HepG2 (cell line): Measurements from ENCODE around the gene ARPC1A. TPM values are rescaled to one million over a fixed set of nuclear protein-coding genes. Genes with fewer than 3 reads are reported as not detected.

Experiments used
- ASH2L ChIP-seq: fragments of 300-600, 200-600 bp; sonication (generic); IDR thresholded peaks from 2 replicates; pipeline ENCODE4 v1.7.0; 2017; ENCODE audit warnings: low read depth, mild to moderate bottlenecking, moderate library complexity, mixed read lengths, low read length; ENCODE audit not compliant: insufficient read length
- ATF7 ChIP-seq, 2 experiments: fragments of 450-650 bp in 1 of 2; sonication (generic) in 1 of 2; formaldehyde crosslinking in 1 of 2; IDR thresholded peaks; 2 replicates each; pipeline versions ENCODE4 v1.4.0 to v1.6.1; 2016 to 2020; ENCODE audit warnings: antibody characterized with exemption in 1 of 2, mild to moderate bottlenecking in 1 of 2, missing genetic modification reagents in 1 of 2
- FOXK1 ChIP-seq: sonication (generic); formaldehyde crosslinking; IDR thresholded peaks from 2 replicates; pipeline ENCODE4 v1.4.0; 2020; ENCODE audit warnings: low read depth, missing genetic modification reagents, borderline replicate concordance
- FOXK2 ChIP-seq: fragments of 450-650 bp; IDR thresholded peaks from 2 replicates; pipeline ENCODE4 v1.6.1; 2016
- HNF4A ChIP-seq: sonication (generic); formaldehyde crosslinking; IDR thresholded peaks from 2 replicates; pipeline ENCODE4 v1.4.0; 2020; ENCODE audit warnings: missing genetic modification reagents
- MXD4 ChIP-seq: IDR thresholded peaks from 2 replicates; pipeline ENCODE4 v1.6.1; 2016; ENCODE audit warnings: mild to moderate bottlenecking, missing biosample characterization, missing genetic modification reagents
- SAP130 ChIP-seq: IDR thresholded peaks from 2 replicates; pipeline ENCODE4 v1.6.1; 2016; ENCODE audit warnings: low read depth
- ZBTB3 ChIP-seq: sonication (generic); formaldehyde crosslinking; IDR thresholded peaks from 2 replicates; pipeline ENCODE4 v1.4.0; 2020; ENCODE audit warnings: low read depth, mild to moderate bottlenecking, moderate library complexity, missing genetic modification reagents, borderline replicate concordance
- polyA plus RNA-seq, 8 experiments: library from polyadenylated mRNA; depleted of rRNA in 3 of 8; stranded (reverse) in 7 of 8; unstranded in 1 of 8; fragments of >200 nt; fragmentation: Illumina TruSeq in 4 of 8; extraction: Trizol in 4 of 8; gene quantifications; 2 replicates each; pipeline versions ENCODE4 v1.2.1 to v1.2.3, GENCODE V29; 2011 to 2016; ENCODE audit warnings: low read depth in 4 of 8, missing spikeins in 1 of 8, mixed read lengths in 1 of 8; ENCODE audit not compliant: insufficient read depth in 1 of 8
- total RNA-seq, 5 experiments: library from RNA; depleted of rRNA; stranded (reverse); fragments of >200 nt; fragmentation: Illumina TruSeq; extraction: Trizol; gene quantifications; 2 replicates each; pipeline ENCODE4 v1.2.3, GENCODE V29; 2016; ENCODE audit warnings: low read depth in 1 of 5
- TF ChIP-seq, protein P1 (sequence below): sonication (generic); formaldehyde crosslinking; IDR thresholded peaks from 2 replicates; pipeline ENCODE4 v1.5.1; 2020; ENCODE audit warnings: mild to moderate bottlenecking, missing genetic modification reagents, moderate library complexity
- TF ChIP-seq, protein P2 (sequence below): sonication (generic); formaldehyde crosslinking; conservative IDR thresholded peaks from 2 replicates; pipeline ENCODE4 v1.8.1; 2023; ENCODE audit warnings: missing genetic modification reagents
- TF ChIP-seq, protein P3 (sequence below): sonication (generic); formaldehyde crosslinking; conservative IDR thresholded peaks from 2 replicates; pipeline ENCODE4 v1.8.0; 2022; ENCODE audit warnings: mild to moderate bottlenecking, moderate library complexity, missing genetic modification reagents
- TF ChIP-seq, protein P4 (sequence below): sonication (generic); formaldehyde crosslinking; IDR thresholded peaks from 2 replicates; pipeline ENCODE4 v1.8.0; 2022; ENCODE audit warnings: mild to moderate bottlenecking, missing genetic modification reagents, borderline replicate concordance
- TF ChIP-seq, protein P5 (sequence below), 2 experiments: IDR thresholded peaks; 2 replicates each; pipeline ENCODE4 v1.6.1; 2011 to 2012; ENCODE audit warnings: low read length in 2 of 2, borderline replicate concordance in 1 of 2, low read depth in 1 of 2, mild to moderate bottlenecking in 1 of 2, moderate library complexity in 1 of 2

Gene ARPC1A
- total and polyA plus RNA-seq, 2 of the 13 experiments (the other 11 are each of a cell fraction or from before 2014, with no cell fraction given): 44.3 to 88.5 TPM

DNA sequence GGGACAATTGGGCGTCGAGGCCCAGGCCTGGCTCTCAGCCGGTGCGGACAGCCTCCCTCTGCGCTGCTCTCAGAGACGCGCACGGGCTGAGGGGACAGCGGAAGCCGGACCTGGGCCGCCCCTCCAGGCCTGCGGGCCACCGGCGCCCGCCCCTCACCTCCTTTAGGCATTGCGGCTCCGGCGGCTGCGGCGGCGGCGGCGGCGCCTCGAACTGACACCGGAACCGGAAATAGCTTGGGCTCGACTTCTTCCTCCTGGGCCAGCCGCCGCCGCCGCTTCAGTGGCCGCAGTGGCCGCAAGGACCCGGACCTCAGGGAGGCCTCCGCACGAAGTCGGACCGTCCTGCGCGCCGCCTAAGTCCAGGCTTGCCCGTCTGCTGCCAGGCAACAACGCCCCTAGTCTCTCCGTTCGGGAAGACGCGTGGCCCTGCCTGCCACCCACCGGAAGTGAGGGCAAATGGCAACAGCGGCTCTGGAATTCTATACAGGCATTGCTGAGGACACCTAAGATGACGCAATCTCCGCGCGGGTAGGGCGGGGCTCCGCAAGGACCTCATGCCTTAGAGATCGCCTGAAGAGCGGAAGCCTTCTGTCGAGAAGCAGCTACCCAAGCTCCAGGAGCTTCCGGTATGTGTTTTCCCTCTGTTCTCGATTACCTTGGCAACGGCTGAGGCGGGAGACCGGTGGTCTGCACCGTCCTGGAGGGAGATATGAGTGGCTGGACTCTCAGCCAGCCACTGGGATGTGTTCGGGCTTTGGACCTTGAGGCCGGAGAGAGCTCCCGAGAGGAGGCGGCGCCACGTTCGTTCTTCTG is 82.9 kb downstream of the ARPC1A start, which contains the start of the genes BUD31 and PDAP1 (continued):
- TF ChIP-seq, protein P1, sequence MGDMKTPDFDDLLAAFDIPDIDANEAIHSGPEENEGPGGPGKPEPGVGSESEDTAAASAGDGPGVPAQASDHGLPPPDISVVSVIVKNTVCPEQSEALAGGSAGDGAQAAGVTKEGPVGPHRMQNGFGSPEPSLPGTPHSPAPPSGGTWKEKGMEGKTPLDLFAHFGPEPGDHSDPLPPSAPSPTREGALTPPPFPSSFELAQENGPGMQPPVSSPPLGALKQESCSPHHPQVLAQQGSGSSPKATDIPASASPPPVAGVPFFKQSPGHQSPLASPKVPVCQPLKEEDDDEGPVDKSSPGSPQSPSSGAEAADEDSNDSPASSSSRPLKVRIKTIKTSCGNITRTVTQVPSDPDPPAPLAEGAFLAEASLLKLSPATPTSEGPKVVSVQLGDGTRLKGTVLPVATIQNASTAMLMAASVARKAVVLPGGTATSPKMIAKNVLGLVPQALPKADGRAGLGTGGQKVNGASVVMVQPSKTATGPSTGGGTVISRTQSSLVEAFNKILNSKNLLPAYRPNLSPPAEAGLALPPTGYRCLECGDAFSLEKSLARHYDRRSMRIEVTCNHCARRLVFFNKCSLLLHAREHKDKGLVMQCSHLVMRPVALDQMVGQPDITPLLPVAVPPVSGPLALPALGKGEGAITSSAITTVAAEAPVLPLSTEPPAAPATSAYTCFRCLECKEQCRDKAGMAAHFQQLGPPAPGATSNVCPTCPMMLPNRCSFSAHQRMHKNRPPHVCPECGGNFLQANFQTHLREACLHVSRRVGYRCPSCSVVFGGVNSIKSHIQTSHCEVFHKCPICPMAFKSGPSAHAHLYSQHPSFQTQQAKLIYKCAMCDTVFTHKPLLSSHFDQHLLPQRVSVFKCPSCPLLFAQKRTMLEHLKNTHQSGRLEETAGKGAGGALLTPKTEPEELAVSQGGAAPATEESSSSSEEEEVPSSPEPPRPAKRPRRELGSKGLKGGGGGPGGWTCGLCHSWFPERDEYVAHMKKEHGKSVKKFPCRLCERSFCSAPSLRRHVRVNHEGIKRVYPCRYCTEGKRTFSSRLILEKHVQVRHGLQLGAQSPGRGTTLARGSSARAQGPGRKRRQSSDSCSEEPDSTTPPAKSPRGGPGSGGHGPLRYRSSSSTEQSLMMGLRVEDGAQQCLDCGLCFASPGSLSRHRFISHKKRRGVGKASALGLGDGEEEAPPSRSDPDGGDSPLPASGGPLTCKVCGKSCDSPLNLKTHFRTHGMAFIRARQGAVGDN (CRISPR knock-in tag): peak; percentile 90
- TF ChIP-seq ATF7 (IDR thresholded peaks at IDR 0.05): peak; percentile 98
- TF ChIP-seq ATF7 (CRISPR knock-in tag; IDR thresholded peaks at IDR 0.05): peak; percentile 98
- peak; percentile 76; the same call in 1 of the 2 replicates for TF ChIP-seq MXD4 (CRISPR knock-in tag)
- TF ChIP-seq ASH2L: peak; percentile 98
- TF ChIP-seq, protein P2, sequence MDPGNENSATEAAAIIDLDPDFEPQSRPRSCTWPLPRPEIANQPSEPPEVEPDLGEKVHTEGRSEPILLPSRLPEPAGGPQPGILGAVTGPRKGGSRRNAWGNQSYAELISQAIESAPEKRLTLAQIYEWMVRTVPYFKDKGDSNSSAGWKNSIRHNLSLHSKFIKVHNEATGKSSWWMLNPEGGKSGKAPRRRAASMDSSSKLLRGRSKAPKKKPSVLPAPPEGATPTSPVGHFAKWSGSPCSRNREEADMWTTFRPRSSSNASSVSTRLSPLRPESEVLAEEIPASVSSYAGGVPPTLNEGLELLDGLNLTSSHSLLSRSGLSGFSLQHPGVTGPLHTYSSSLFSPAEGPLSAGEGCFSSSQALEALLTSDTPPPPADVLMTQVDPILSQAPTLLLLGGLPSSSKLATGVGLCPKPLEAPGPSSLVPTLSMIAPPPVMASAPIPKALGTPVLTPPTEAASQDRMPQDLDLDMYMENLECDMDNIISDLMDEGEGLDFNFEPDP (CRISPR knock-in tag): no peak
- peak; percentile 95 for TF ChIP-seq SAP130 (CRISPR knock-in tag)
- peak; percentile 72 for TF ChIP-seq FOXK2
- TF ChIP-seq, protein P3, sequence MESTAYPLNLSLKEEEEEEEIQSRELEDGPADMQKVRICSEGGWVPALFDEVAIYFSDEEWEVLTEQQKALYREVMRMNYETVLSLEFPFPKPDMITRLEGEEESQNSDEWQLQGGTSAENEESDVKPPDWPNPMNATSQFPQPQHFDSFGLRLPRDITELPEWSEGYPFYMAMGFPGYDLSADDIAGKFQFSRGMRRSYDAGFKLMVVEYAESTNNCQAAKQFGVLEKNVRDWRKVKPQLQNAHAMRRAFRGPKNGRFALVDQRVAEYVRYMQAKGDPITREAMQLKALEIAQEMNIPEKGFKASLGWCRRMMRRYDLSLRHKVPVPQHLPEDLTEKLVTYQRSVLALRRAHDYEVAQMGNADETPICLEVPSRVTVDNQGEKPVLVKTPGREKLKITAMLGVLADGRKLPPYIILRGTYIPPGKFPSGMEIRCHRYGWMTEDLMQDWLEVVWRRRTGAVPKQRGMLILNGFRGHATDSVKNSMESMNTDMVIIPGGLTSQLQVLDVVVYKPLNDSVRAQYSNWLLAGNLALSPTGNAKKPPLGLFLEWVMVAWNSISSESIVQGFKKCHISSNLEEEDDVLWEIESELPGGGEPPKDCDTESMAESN: peak; percentile 44; the same call in 1 of the 2 replicates
- TF ChIP-seq, protein P4, sequence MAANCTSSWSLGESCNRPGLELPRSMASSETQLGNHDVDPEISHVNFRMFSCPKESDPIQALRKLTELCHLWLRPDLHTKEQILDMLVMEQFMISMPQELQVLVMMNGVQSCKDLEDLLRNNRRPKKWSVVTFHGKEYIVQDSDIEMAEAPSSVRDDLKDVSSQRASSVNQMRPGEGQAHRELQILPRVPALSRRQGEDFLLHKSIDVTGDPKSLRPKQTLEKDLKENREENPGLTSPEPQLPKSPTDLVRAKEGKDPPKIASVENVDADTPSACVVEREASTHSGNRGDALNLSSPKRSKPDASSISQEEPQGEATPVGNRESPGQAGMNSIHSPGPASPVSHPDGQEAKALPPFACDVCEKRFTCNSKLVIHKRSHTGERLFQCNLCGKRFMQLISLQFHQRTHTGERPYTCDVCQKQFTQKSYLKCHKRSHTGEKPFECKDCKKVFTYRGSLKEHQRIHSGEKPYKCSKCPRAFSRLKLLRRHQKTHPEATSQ (CRISPR knock-in tag): peak; percentile 66; the same call in 1 of the 2 replicates
- 0 out of 2 replicates have a peak, but pooled peaks have one; percentile 39 for TF ChIP-seq ZBTB3 (CRISPR knock-in tag)
- peak; percentile 73; the same call in 1 of the 2 replicates for TF ChIP-seq FOXK1 (CRISPR knock-in tag)
- TF ChIP-seq HNF4A (CRISPR knock-in tag): peak; percentile 23; the same call in 1 of the 2 replicates
- TF ChIP-seq, protein P5, sequence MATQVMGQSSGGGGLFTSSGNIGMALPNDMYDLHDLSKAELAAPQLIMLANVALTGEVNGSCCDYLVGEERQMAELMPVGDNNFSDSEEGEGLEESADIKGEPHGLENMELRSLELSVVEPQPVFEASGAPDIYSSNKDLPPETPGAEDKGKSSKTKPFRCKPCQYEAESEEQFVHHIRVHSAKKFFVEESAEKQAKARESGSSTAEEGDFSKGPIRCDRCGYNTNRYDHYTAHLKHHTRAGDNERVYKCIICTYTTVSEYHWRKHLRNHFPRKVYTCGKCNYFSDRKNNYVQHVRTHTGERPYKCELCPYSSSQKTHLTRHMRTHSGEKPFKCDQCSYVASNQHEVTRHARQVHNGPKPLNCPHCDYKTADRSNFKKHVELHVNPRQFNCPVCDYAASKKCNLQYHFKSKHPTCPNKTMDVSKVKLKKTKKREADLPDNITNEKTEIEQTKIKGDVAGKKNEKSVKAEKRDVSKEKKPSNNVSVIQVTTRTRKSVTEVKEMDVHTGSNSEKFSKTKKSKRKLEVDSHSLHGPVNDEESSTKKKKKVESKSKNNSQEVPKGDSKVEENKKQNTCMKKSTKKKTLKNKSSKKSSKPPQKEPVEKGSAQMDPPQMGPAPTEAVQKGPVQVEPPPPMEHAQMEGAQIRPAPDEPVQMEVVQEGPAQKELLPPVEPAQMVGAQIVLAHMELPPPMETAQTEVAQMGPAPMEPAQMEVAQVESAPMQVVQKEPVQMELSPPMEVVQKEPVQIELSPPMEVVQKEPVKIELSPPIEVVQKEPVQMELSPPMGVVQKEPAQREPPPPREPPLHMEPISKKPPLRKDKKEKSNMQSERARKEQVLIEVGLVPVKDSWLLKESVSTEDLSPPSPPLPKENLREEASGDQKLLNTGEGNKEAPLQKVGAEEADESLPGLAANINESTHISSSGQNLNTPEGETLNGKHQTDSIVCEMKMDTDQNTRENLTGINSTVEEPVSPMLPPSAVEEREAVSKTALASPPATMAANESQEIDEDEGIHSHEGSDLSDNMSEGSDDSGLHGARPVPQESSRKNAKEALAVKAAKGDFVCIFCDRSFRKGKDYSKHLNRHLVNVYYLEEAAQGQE (IDR thresholded peaks at IDR 0.05; ENCODE audit: borderline replicate concordance in 1 of 2, low read depth in 1 of 2, low read length in 2 of 2): no peak; a peak in 1 of 4 replicates
- TF ChIP-seq, all 625 proteins: peak for 297
